Central memory CD8-positive, alpha-beta T cell (primary cell): ENCODE measurements around the gene WHRN.

Experiments used
- ATAC-seq: fragments of 150-1000 bp; cut with Tn5 transposase; replicated peaks from 2 replicates; pipeline ENCODE4 v1.10.0; 2022; ENCODE audit warnings: mild to moderate bottlenecking, moderate FRiP score, moderate number of reproducible peaks; ENCODE audit not compliant: poor library complexity, severe bottlenecking; ENCODE audit errors: extremely low read depth
- DNase-seq, 2 donors: peaks; one replicate each; pipeline ENCODE4 v3.0.0; 2021; ENCODE audit warnings: low spot score in 2 of 2
- H3K27ac Mint-ChIP-seq: one replicate; pipeline ENCODE4 v1.8.0; 2022; ENCODE audit warnings: low read depth, mild to moderate bottlenecking, moderate library complexity, mixed read lengths
- H3K27me3 Mint-ChIP-seq: one replicate; pipeline ENCODE4 v1.8.0; 2022; ENCODE audit warnings: mixed read lengths
- H3K36me3 Mint-ChIP-seq: one replicate; pipeline ENCODE4 v1.8.0; 2022; ENCODE audit warnings: mild to moderate bottlenecking, moderate library complexity, mixed read lengths; ENCODE audit not compliant: insufficient read depth
- H3K4me1 Mint-ChIP-seq: one replicate; pipeline ENCODE4 v1.8.0; 2022; ENCODE audit warnings: mixed read lengths
- H3K4me3 Mint-ChIP-seq: one replicate; pipeline ENCODE4 v1.8.0; 2022; ENCODE audit warnings: mild to moderate bottlenecking, moderate library complexity, mixed read lengths
- H3K9me3 Mint-ChIP-seq: one replicate; pipeline ENCODE4 v1.8.0; 2022; ENCODE audit warnings: mixed read lengths

Gene WHRN

DNA sequence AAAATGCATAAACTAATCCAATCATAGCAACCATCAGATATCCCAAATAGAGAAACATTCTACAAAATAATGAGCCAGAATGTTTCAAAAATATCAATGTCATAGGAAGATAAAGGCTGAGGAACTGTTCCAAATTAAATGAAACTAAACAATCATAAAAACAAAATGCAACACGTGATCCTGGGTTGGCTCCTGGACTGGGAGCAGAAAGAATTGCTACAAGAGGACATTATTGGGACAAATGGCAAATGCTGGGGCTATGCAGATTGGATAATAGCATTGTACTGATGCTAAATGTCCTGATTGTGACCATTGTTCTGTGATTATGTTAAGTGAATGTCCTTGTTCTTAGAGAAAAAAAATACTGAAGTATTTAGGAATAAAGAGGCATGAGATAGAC lies 63.3 kb downstream of the WHRN start:
- H3K27ac Mint-ChIP-seq, result no peak overlapping the region
- ATAC-seq (no peak), DNase-seq (no peak)
- H3K36me3 Mint-ChIP-seq, result peaks cover 2% of the 10 kb centered on the region
- H3K4me1 Mint-ChIP-seq, result peaks cover 2% of the 10 kb centered on the region
- no peaks in the 10 kb centered on the region for H3K9me3 Mint-ChIP-seq
- no peaks in the 10 kb centered on the region for H3K27me3 Mint-ChIP-seq
- no peak overlapping the region for H3K4me3 Mint-ChIP-seq

DNA sequence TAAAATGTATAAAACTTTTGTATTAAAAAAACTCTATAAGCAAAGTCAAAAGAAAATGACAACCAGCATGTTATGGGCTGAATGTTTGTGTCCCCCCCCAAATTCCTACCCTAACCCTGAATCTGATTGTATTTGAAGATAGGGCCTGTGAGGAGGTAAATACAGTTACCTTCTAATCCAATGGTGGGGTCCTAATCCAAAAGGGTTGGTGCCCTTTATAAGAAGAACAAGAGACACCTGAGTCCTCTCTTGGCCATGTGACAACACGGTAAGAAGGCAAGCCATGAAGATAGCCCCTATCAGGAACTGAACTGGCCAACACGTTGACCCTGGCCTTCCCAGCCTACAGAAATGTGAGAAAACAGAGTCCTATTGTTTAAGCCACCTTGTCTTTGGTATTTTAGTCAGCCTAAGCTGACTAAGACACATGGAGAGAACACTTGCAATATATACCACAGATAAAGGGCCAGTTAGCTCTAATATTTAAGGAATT lies 67.8 kb downstream of the WHRN start:
- ATAC-seq, result no peak
- Mint-ChIP-seq H3K27me3 (no peaks in the 10 kb centered on the region), H3K27ac (no peak overlapping the region)

DNA sequence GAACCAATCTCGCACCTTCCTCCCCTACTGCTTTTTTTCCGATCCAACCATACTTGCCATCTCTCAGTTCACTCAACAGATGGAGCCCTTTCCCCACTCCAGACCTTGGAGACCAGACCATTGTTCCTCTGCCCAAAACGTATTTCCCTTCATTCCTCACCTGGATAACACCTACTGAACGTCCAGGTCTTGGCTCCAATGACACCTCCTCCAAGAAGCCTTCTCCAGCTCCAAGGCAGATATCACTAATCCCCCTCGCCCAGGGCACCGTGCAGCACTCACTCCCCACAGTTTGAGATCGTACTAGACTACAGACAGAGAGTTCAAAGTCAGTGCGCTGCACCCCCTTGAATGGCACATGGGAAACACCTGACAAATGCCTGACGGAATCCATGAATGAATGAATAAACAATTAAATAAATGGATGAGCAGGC lies 70.4 kb downstream of the WHRN start:
- ATAC-seq, result no peak
- DNase-seq, result no peak
- H3K27ac Mint-ChIP-seq, result no peak overlapping the region

More for the DNA sequence above, 67.8 kb downstream of the WHRN start:
- no peaks in the 10 kb centered on the region for H3K9me3 Mint-ChIP-seq
- no peaks in the 10 kb centered on the region for H3K36me3 Mint-ChIP-seq
- no peak for DNase-seq
- no peaks in the 10 kb centered on the region for H3K4me1 Mint-ChIP-seq
- no peak overlapping the region for H3K4me3 Mint-ChIP-seq

DNA sequence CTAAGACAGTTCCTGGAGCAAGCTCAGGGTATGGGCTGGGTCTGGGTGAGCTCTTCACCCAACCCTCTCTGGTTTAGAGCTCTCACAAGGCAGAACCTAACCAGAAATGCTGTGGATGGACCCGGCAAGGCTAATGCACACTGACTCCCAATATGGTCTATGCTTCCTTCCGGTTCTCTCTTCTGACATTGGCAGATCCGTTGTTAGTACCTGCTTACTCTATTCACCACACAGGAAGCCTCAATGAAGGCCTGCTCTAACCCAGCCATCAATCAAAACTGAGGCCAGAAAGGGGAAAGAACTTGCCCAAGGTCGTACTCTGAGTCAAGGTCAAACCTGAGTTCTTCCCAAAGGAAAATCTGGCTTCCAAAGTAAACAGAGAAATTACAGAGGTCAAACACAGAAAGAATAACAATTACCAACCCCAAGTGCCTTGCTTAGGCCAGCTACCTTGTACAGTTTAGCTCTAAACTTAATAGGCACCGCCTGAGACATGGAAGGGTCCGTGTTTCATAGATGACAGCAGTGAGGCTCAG lies 71.5 kb downstream of the WHRN start:
- ATAC-seq, result peak; percentile 54
- no peak overlapping the region for H3K27ac Mint-ChIP-seq
- no peaks in the 10 kb centered on the region for H3K4me1 Mint-ChIP-seq
- no peaks in the 10 kb centered on the region for H3K36me3 Mint-ChIP-seq
- no peaks in the 10 kb centered on the region for H3K27me3 Mint-ChIP-seq
- H3K4me3 Mint-ChIP-seq, result no peak overlapping the region
- no peak for DNase-seq
- H3K9me3 Mint-ChIP-seq, result no peaks in the 10 kb centered on the region

More for the DNA sequence above, 70.4 kb downstream of the WHRN start:
- no peaks in the 10 kb centered on the region for H3K4me1 Mint-ChIP-seq
- H3K27me3 Mint-ChIP-seq, result no peaks in the 10 kb centered on the region
- no peaks in the 10 kb centered on the region for H3K9me3 Mint-ChIP-seq
- H3K4me3 Mint-ChIP-seq, result no peak overlapping the region
- H3K36me3 Mint-ChIP-seq, result no peaks in the 10 kb centered on the region

DNA sequence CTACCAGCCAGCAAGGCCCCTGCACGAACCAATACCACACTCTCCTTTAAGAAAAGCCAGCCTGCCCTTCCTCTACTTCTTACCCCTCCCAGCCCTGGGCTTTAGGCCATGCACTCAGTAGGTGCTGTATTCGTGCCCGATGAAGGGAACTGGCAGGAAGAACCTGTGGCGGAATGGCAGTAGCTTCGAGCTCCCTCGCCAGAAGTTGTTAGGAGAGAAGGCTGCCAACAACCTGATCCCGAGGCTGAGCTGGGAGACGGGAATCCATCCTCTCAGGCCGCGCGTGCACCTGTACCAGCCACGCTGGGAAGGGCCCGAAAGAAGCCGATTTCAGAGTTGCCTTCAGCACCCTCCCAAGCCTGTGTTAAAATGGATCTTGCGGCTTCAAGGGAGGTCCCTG lies 72.2 kb downstream of the WHRN start:
- Mint-ChIP-seq H3K36me3 (no peaks in the 10 kb centered on the region), H3K9me3 (no peaks in the 10 kb centered on the region), H3K27me3 (no peaks in the 10 kb centered on the region), H3K4me3 (no peak overlapping the region), H3K27ac (no peak overlapping the region), H3K4me1 (no peaks in the 10 kb centered on the region)
- ATAC-seq (no peak), DNase-seq (no peak)

DNA sequence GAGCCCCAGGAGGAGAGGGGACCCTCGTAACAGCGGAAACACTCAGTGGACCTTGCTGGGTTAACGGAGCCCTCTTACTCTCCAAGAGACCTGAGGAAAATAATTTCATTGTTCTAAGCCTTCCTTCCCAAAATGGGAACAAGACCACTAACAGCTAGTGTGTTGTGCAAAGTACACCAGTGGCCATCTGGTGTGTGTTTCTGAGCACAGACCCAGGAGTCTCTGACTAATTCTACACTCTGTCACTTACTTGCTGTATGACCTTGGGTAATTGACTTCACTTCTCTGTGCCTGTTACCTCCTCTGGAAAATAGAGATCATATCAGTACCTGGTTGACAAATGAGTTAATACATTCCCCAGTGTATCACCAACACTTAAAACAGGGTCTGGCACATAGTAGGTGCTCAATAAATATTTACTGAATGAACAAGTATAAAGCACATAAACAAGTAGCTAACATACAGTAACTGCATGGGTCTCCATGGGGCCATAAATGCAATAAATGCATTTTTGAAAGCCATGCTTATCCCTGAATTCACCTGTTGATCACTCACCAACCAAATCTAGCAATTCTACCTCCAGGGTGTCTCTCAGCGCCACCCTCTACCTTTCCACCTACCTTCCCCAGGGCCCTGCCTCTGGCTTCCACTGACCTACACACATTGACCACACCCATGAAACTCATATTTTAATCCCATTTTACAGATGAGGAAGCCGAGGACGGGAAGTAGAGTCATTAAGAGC lies 72.8 kb downstream of the WHRN start:
- DNase-seq (no peak), ATAC-seq (no peak)
- H3K27ac Mint-ChIP-seq, result no peak overlapping the region
- no peaks in the 10 kb centered on the region for H3K36me3 Mint-ChIP-seq
- no peak overlapping the region for H3K4me3 Mint-ChIP-seq
- no peaks in the 10 kb centered on the region for H3K27me3 Mint-ChIP-seq
- no peaks in the 10 kb centered on the region for H3K4me1 Mint-ChIP-seq
- H3K9me3 Mint-ChIP-seq, result no peaks in the 10 kb centered on the region

DNA sequence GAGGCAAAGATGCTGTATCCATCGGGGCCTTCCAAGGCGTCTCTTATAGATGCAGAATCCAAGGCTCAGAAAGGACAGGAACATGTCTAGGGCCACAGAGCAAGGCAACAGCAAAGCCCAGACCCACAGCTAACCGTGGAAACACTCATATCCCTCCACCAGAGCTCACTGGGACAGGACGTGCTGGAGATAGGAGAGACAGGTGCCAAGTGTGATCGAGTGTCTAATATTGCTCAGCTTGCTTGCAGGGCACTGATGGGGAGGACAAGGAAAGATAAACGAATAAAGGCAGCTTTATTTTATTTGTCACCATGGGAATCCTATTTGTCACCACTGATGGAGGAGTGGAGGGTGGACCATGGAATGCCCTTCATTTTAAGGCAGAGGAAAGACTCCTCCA lies 73.5 kb downstream of the WHRN start:
- no peaks in the 10 kb centered on the region for H3K9me3 Mint-ChIP-seq
- no peak for DNase-seq
- ATAC-seq, result no peak
- no peaks in the 10 kb centered on the region for H3K27me3 Mint-ChIP-seq
- no peaks in the 10 kb centered on the region for H3K4me1 Mint-ChIP-seq
- H3K4me3 Mint-ChIP-seq, result no peak overlapping the region
- no peaks in the 10 kb centered on the region for H3K36me3 Mint-ChIP-seq
- no peak overlapping the region for H3K27ac Mint-ChIP-seq

DNA sequence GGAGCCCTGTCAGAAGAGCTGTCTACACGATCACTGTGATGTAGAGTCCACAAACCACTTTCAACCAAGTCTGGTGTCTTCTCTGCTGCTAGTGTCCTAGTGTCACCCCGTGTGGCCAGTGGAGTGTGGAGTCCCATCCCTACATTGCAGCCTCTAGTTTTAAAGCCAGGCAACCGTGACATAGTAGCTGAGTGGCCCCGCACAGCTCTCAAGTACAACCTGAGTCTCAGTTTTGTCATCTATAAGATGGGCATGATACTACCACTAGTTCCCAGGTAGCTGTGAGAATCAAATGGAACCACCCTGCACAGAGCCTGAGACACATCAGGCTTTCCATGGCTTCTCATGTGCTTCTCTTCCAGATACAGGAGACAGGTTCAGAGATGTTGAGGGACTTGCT lies 74.3 kb downstream of the WHRN start:
- H3K9me3 Mint-ChIP-seq, result no peaks in the 10 kb centered on the region
- ATAC-seq, result no peak
- H3K4me1 Mint-ChIP-seq, result no peaks in the 10 kb centered on the region
- H3K27me3 Mint-ChIP-seq, result no peaks in the 10 kb centered on the region
- no peak overlapping the region for H3K4me3 Mint-ChIP-seq
- no peaks in the 10 kb centered on the region for H3K36me3 Mint-ChIP-seq
- no peak for DNase-seq
- H3K27ac Mint-ChIP-seq, result no peak overlapping the region

DNA sequence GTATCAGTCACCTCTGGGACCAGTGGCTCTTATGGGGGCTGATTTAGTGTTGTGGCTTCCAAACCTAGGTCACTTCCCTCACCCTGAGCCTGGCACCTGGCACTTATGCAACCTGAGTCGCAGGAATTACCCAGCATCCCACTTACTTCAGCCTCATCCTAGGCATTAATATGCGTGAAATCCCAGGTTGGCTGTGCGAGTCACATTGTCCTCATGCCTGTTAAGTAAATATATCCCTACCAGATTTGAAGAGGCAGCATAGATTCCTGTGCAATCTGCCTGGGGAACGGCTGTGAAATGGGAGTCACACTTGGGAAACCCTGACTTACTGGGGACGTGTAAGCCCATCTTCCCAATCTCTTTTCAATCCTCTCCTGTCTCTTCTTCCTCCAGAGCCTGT lies 74.8 kb downstream of the WHRN start:
- DNase-seq (no peak), ATAC-seq (no peak)
- Mint-ChIP-seq H3K9me3 (no peaks in the 10 kb centered on the region), H3K4me1 (no peaks in the 10 kb centered on the region), H3K4me3 (no peak overlapping the region), H3K36me3 (peaks cover 2% of the 10 kb centered on the region), H3K27me3 (no peaks in the 10 kb centered on the region), H3K27ac (no peak overlapping the region)

DNA sequence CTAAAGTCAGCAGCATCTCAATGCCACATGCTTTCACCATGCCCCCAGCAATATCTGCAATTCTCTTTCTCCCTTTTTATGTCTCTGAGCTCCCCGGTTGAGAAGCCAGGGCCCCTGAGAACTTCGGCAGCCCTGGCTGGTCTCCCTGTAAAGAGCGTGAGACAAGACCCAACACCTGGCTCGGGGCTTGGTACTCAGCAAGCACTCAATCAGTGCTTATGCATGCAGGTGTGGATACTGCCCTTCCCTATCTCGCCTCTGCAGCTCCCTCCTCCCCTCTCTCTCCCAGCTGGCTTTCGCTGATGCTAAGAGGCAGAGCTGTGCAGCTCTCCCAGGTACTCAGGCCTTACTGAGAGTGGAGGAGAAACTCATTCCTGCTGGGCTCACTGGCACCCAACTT lies 75.8 kb downstream of the WHRN start:
- Mint-ChIP-seq H3K36me3 (peaks cover 4% of the 10 kb centered on the region), H3K9me3 (no peaks in the 10 kb centered on the region), H3K27me3 (no peaks in the 10 kb centered on the region), H3K27ac (peak overlapping the region; percentile 32), H3K4me3 (no peak overlapping the region), H3K4me1 (no peaks in the 10 kb centered on the region)
- DNase-seq (no peak), ATAC-seq (no peak)

DNA sequence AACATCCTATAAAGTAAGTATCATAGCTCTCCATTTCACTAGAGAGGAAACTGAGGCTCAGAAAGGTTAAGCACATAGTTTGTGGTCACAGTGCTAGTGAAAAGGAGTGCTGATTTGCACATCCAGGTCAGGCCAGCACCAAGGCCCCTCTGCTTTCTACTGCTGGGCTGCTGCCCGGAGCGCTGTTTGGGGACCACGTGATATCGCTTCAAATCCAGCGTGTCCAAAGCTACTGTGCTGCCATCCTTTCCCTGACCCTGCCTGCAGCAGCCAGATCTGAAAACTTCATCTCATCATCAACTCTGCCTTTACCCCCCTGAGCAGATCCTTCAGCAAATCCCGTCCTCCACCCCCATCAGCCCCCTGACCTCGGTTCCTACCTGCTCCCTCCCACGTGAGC lies 76.8 kb downstream of the WHRN start:
- Mint-ChIP-seq H3K9me3 (no peaks in the 10 kb centered on the region), H3K4me3 (no peak overlapping the region), H3K36me3 (peaks cover 4% of the 10 kb centered on the region), H3K27me3 (no peaks in the 10 kb centered on the region), H3K4me1 (no peaks in the 10 kb centered on the region), H3K27ac (no peak overlapping the region)
- ATAC-seq (no peak), DNase-seq (no peak)

DNA sequence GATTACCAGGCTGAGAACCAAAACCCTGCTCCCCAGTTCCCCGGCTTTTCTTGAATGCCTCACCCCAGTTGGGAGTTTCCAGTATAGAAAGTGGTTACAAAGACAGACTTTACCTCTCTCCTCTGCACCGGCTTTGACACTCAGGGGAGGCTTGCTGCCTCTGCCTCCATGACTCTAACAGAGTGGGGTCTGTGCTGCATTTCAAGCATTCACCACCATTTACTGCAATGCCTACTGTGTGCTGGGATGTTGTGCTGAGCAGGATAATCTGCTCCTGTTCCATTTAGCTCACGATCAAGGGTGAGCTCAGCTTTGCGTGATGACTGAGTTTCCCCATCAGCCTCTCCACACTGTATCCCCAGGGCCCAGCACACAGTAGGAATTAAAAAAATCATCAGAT lies 77.6 kb downstream of the WHRN start:
- no peak for DNase-seq
- H3K4me3 Mint-ChIP-seq, result no peak overlapping the region
- H3K36me3 Mint-ChIP-seq, result peaks cover 7% of the 10 kb centered on the region
- H3K4me1 Mint-ChIP-seq, result no peaks in the 10 kb centered on the region
- no peaks in the 10 kb centered on the region for H3K9me3 Mint-ChIP-seq
- H3K27ac Mint-ChIP-seq, result no peak overlapping the region
- ATAC-seq, result no peak
- H3K27me3 Mint-ChIP-seq, result no peaks in the 10 kb centered on the region
